GM18498 (cell line): ENCODE results near the gene PDP2.

ENCODE experiments used
- ATAC-seq: cut with Tn5 transposase; IDR thresholded peaks from one replicate; pipeline ENCODE4 v1.9.1; 2021; ENCODE audit warnings: mild to moderate bottlenecking, moderate library complexity; ENCODE audit not compliant: unreplicated experiment

The PDP2 gene

GRCh38 chr16:66880288-66881013 is at the start of gene PDP2:
Gene PDP2, plus strand, starts transcription at chr16:66880515. Its CDS starts 3,770 bp downstream, at chr16:66884285.
- ATAC-seq: peak; percentile 95

DNA sequence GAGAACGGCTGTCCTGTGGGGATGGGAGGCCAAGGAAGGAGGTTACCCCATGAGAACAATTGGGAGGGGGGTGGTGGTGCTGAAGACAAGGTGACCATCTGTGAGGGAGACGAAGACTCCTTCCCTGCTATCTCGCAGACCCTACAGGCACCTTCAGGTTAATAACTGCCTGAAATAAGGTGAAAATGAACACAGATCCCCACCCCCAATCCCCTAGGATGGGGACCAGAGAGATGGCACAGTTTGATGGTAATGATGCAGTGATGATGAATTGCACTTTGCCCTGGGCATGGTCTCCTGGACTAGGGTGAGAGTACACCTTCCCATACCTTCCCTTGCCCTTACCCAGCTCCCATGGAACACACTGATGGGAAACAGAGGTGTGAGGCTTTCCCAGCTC is 48.1 kb upstream of the PDP2 start:
- no peak for ATAC-seq

GRCh38 chr16:66832661-66833305 is 47.5 kb upstream of the PDP2 start:
- no peak for ATAC-seq

- no peak for ATAC-seq
Observed at GRCh38 chr16:66834746-66835145, 45.6 kb upstream of the PDP2 start.

DNA sequence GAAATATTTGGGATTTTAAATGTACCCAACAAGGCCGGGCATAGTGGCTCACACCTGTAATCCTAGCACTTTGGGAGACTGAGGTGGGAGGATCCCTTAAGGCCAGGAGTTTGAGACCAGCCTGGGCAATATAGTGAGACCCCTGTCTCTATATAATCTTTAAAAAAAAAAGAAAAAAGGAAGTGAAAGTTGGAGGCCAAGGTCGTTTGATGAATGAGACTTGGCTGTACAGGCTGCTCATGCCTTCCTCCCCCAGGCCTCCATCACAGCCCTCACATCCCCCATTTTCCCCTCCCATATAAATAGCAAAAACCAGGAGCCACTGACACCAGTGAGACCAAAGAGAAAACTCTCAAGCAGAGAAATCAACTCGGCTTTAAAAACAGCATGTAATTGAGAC is 39.4 kb upstream of the PDP2 start:
- no peak for ATAC-seq

- no peak for ATAC-seq
Observed at GRCh38 chr16:66841366-66841765, 38.9 kb upstream of the PDP2 start.

DNA sequence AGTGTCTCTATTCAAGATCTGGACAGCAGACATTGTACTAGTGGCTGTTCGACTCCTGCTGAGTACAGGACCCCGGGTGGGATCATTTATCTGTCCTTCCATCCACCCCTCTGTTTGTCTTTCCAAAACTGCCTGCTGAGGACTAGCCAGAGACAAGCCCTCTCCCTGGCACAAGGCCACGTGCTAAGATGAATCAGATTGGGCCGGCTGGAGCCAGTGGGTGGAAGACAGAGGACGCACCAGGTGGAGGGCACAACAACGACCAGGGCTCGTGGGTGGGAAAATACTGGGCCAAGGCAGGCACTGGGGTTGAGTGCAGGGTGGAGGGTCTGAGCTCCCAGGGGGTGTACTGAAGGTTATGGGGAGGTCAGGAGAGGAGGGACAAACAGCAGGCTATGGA is 37.5 kb upstream of the PDP2 start:
- no peak for ATAC-seq

GRCh38 chr16:66843191-66843590 is 37.1 kb upstream of the PDP2 start:
- ATAC-seq: no peak

- ATAC-seq: no peak
Observed at GRCh38 chr16:66844009-66844341, 36.3 kb upstream of the PDP2 start.

- no peak for ATAC-seq
Observed at GRCh38 chr16:66844342-66845079, 35.8 kb upstream of the PDP2 start, which contains the start of gene CA7. Gene CA7, plus strand, starts transcription at chr16:66844414. Its CDS starts 74 bp downstream, at chr16:66844488.

- no peak for ATAC-seq
Observed at GRCh38 chr16:66845080-66845410, 35.3 kb upstream of the PDP2 start.

DNA sequence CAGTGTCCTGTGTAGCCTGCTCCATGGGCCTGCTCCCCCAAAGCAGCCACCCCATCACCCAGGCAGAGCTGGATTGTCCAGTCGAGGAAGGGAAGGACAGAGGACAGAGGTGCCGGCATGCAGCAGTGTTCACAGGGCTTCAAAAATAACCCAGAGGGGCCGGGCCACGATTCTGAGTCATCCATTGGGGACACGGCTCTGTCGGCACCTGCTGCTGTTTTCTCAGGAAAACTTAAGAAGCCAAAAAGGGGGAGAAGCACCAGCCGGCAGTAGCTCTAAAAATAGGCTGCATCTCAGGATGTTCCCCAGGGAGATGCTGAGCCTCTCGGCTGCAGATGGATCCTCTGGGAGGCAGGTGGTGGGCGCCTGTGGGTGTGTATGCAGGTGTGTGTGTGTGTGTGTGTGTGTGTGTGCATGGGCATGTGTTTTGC is 34.5 kb upstream of the PDP2 start:
- no peak for ATAC-seq

GRCh38 chr16:66846266-66846665 is 34.0 kb upstream of the PDP2 start:
- no peak for ATAC-seq

DNA sequence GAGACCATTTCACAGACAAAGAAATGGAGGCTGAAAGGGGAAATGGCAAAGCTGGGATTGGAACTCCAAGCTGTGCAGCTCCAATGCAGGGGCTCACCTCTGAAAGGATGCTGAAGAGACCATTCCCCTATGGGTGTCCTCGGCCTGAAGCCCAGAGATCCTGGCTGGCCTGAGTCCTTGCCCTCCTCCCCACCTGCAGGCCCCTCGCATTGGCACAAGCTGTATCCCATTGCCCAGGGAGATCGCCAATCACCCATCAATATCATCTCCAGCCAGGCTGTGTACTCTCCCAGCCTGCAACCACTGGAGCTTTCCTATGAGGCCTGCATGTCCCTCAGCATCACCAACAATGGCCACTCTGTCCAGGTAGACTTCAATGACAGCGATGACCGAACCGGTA is 33.5 kb upstream of the PDP2 start:
- no peak for ATAC-seq

GRCh38 chr16:66847533-66848067 is 32.7 kb upstream of the PDP2 start:
- no peak for ATAC-seq

GRCh38 chr16:66848172-66848571 is 32.1 kb upstream of the PDP2 start:
- no peak for ATAC-seq

- ATAC-seq: no peak
Observed at GRCh38 chr16:66849021-66849420, 31.3 kb upstream of the PDP2 start.

DNA sequence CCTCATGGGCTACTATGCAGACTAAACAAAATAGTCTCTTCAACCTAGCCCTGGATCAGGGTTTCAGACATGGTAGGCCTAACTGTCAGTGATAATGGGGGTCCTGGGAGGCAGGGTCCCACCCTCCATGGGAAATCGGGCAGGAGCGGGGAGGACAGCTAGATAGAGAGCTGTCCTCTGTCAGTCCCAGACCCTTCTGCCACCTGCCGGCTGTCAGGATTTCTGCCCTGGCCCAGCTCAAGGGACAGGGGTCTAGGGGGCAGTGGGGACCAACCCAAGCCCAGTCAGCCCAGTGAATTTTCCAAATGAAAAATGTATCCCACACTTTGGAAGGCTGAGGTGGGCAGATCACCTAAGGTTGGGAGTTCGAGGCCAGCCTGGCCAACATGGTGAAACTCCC is 30.8 kb upstream of the PDP2 start:
- no peak for ATAC-seq

DNA sequence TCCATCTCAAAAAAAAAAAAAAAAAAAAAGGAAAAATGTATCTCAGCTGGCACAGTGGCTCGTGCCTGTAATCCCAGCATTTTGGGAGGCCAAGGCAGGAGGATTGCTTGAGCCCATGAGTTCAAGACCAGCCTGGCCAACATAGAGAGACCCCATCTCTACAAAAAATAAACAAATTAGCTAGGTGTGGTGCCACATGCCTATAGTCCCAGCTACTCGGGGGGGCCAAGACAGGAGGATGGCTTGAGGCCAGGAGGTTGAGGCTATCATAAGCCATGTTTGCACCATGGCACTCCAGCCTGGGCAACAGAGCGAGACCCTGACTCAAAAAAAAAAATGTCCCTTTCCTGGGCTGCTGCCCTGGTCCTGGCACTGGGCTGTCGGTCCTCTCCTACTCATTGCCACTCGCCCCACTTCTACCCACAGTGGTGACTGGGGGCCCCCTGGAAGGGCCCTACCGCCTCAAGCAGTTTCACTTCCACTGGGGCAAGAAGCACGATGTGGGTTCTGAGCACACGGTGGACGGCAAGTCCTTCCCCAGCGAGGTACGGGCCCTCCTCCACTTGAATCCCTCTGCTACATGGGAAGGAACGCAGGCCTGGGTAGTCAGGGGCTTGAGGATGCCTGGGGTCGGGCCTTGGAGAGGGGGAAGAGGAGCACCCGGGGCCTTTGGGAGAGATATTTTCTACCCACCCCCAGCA is 30.1 kb upstream of the PDP2 start:
- no peak for ATAC-seq

- ATAC-seq: no peak
Observed at GRCh38 chr16:66851166-66851964, 28.9 kb upstream of the PDP2 start.
